ENCODE measurements around the gene SSBP1.

GRCh38 chr7:141698247-141699015, 39.7 kb upstream of the SSBP1 start:
- TF ChIP-seq CTCF (IDR thresholded peaks at IDR 0.05; ENCODE audit: low read length) (no peak), EZH2 (IDR thresholded peaks at IDR 0.05; ENCODE audit: borderline replicate concordance, low read length) (no peak)

Measured in OCI-LY1 (cell line).